ENCODE data around the gene PPP1R37. TPM values are rescaled to one million over a fixed set of nuclear protein-coding genes. Genes with fewer than 3 reads are reported as not detected.

The PPP1R37 gene
- total and polyA plus RNA-seq, 2 donors (not counting 1 experiment from before 2014, with no cell fraction given) = 11.3 to 36.0 TPM

DNA sequence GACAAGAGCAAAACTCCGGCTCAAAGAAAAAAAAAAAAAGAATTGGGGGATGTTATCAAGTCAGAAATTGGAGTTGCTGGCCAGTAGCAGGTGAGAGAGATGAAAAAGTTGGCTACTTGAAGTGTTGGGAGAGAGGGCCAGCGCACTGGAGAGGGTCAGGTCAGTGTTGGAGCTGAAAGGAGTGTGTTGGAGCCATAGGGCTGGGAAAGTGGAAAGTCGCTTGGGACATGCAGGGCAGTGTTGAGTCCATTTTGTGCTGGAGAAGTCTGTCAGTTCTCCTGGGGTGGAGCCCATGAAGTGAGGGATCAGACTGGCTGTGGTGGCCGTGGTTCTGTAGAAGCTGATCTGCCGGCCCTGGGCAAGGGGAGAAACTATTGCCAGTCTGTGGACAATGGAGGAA is 1.7 kb downstream of the PPP1R37 start:
- Histone ChIP-seq H3K9me3 (ENCODE audit: control insufficient read depth, insufficient read depth, low read depth, low read length) (no peaks in the 10 kb centered on the region), H3K36me3 (ENCODE audit: control insufficient read depth, insufficient read depth, low read length) (peaks cover 9% of the 10 kb centered on the region), H3K79me2 (ENCODE audit: control insufficient read depth, insufficient read depth, low read length) (peaks cover 65% of the 10 kb centered on the region), H3K4me1 (ENCODE audit: control insufficient read depth, extremely low read depth, insufficient read depth, low read length) (peaks cover 43% of the 10 kb centered on the region), H3K9ac (ENCODE audit: insufficient read depth, low read length) (no peak overlapping the region), H3K4me2 (ENCODE audit: extremely low read depth, insufficient read depth, low read length) (peak overlapping the region; percentile 87), H3K4me3 (replicated peaks in 1 of 4; ENCODE audit: control extremely low read depth in 1 of 4, insufficient read depth in 1 of 4, low read depth in 3 of 4, low read length in 4 of 4) (peak overlapping the region in 3 of 4 experiments; percentile 17 to 94 (median 19)), H2AFZ (ENCODE audit: low read length) (no peak overlapping the region), H3K27ac (ENCODE audit: insufficient read depth, low read length) (no peak overlapping the region), H3K27me3 (ENCODE audit: control insufficient read depth, insufficient read depth, low read length) (no peaks in the 10 kb centered on the region), H4K20me1 (ENCODE audit: control insufficient read depth, extremely low read depth, insufficient read depth, low read length) (no peaks in the 10 kb centered on the region)
- no peak for TF ChIP-seq CTCF (conservative IDR thresholded peaks at IDR 0.05 in 1 of 2, IDR thresholded peaks at IDR 0.05 in 1 of 2; ENCODE audit: low read depth in 1 of 2, low read length in 2 of 2)
- TF ChIP-seq EZH2 (IDR thresholded peaks at IDR 0.05; ENCODE audit: low read length, missing control alignments) = no peak
- DNase-seq (ENCODE audit: low read depth in 2 of 2) = no peak

DNA sequence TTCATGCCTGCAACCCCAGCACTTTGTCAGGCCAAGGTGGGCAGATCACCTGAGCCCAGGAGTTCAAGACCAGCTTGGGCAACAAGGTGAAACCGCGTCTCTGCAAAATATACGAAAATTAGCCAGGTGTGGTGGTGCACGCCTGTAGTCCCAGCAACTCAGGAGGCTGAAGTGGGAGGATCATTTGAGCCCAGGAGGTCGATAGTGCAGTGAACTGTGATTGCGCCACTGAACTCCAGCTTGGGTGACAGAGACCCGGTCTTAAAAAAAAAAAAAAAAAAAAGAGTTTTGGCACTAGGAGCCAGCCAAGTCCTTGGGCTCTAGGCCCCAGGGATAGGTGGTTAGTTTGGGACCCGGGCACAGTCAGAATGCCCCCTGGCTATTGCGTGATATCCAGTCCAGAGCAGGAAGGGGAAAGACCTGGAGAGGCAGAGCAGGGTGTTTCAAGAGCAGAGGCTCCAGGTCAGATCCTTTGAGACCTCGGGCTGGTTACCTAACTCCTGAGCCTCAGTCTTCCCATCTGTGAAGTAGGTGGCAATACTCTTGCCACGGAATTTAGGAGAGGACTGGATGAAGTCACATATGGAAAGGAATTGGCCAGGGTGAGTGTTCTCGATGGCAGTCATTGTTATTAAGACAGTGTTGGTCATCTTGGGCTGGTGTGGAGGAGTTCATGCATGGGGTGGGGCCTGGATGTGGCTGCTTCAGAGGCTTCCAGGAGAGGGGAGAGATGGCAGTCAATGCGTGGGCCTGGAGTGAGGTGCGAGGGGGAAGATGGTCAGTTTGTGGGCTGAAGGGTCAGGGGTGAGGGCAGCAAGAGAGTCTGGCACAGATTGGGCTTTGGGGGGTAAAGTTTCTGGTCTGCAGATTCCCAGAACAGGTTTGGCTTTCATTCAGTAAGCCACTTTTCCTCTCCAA is 2.8 kb downstream of the PPP1R37 start:
- peaks cover 75% of the 10 kb centered on the region for H3K79me2 ChIP-seq (ENCODE audit: control insufficient read depth, insufficient read depth, low read length)
- TF ChIP-seq CTCF (conservative IDR thresholded peaks at IDR 0.05 in 1 of 2, IDR thresholded peaks at IDR 0.05 in 1 of 2; ENCODE audit: low read depth in 1 of 2, low read length in 2 of 2) = no peak
- TF ChIP-seq EZH2 (IDR thresholded peaks at IDR 0.05; ENCODE audit: low read length, missing control alignments) = no peak
- H3K9me3 ChIP-seq (ENCODE audit: control insufficient read depth, insufficient read depth, low read depth, low read length) = no peaks in the 10 kb centered on the region
- DNase-seq (ENCODE audit: low read depth in 2 of 2) = no peak
- no peak overlapping the region for H3K4me2 ChIP-seq (ENCODE audit: extremely low read depth, insufficient read depth, low read length)
- H3K27me3 ChIP-seq (ENCODE audit: control insufficient read depth, insufficient read depth, low read length) = no peaks in the 10 kb centered on the region
- H3K36me3 ChIP-seq (ENCODE audit: control insufficient read depth, insufficient read depth, low read length) = peaks cover under 1% of the 10 kb centered on the region
- peaks cover 43% of the 10 kb centered on the region for H3K4me1 ChIP-seq (ENCODE audit: control insufficient read depth, extremely low read depth, insufficient read depth, low read length)
- no peaks in the 10 kb centered on the region for H4K20me1 ChIP-seq (ENCODE audit: control insufficient read depth, extremely low read depth, insufficient read depth, low read length)
- H3K9ac ChIP-seq (ENCODE audit: insufficient read depth, low read length) = no peak overlapping the region
- H2AFZ ChIP-seq (ENCODE audit: low read length) = no peak overlapping the region
- H3K4me3 ChIP-seq (replicated peaks in 1 of 4; ENCODE audit: control extremely low read depth in 1 of 4, insufficient read depth in 1 of 4, low read depth in 3 of 4, low read length in 4 of 4) = peak overlapping the region in 1 of 4 experiments; percentile 1
- H3K27ac ChIP-seq (ENCODE audit: insufficient read depth, low read length) = no peak overlapping the region

GRCh38 chr19:45096700-45097099 is 3.7 kb downstream of the PPP1R37 start:
- no peak overlapping the region for H3K9ac ChIP-seq (ENCODE audit: insufficient read depth, low read length)
- no peaks in the 10 kb centered on the region for H3K27me3 ChIP-seq (ENCODE audit: control insufficient read depth, insufficient read depth, low read length)
- no peaks in the 10 kb centered on the region for H3K36me3 ChIP-seq (ENCODE audit: control insufficient read depth, insufficient read depth, low read length)
- no peak overlapping the region for H3K4me3 ChIP-seq (replicated peaks in 1 of 4; ENCODE audit: control extremely low read depth in 1 of 4, insufficient read depth in 1 of 4, low read depth in 3 of 4, low read length in 4 of 4)
- H2AFZ ChIP-seq (ENCODE audit: low read length) = no peak overlapping the region
- no peaks in the 10 kb centered on the region for H4K20me1 ChIP-seq (ENCODE audit: control insufficient read depth, extremely low read depth, insufficient read depth, low read length)
- peaks cover 41% of the 10 kb centered on the region for H3K4me1 ChIP-seq (ENCODE audit: control insufficient read depth, extremely low read depth, insufficient read depth, low read length)
- TF ChIP-seq EZH2 (IDR thresholded peaks at IDR 0.05; ENCODE audit: low read length, missing control alignments) (no peak), CTCF (conservative IDR thresholded peaks at IDR 0.05 in 1 of 2, IDR thresholded peaks at IDR 0.05 in 1 of 2; ENCODE audit: low read depth in 1 of 2, low read length in 2 of 2) (no peak)
- peaks cover 84% of the 10 kb centered on the region for H3K79me2 ChIP-seq (ENCODE audit: control insufficient read depth, insufficient read depth, low read length)
- H3K4me2 ChIP-seq (ENCODE audit: extremely low read depth, insufficient read depth, low read length) = no peak overlapping the region
- H3K9me3 ChIP-seq (ENCODE audit: control insufficient read depth, insufficient read depth, low read depth, low read length) = no peaks in the 10 kb centered on the region
- DNase-seq (ENCODE audit: low read depth in 2 of 2) = no peak
- peak overlapping the region; percentile 74 for H3K27ac ChIP-seq (ENCODE audit: insufficient read depth, low read length)

Data from fibroblast of lung (primary cell).